Thoracic aorta (tissue), 2 donors: Measurements from ENCODE around the gene EEF1AKMT4. TPM values are rescaled to one million over a fixed set of nuclear protein-coding genes. Genes with fewer than 3 reads are reported as not detected.

Experiments used
- ATAC-seq: fragments of 150-250 bp; one replicate; pipeline ENCODE4 v1.8.0; 2017; ENCODE audit warnings: low read depth; ENCODE audit not compliant: insufficient number of reproducible peaks, low FRiP score
- DNase-seq: peaks from one replicate; pipeline ENCODE4 v3.0.0-alpha.2; 2020; ENCODE audit warnings: low spot score
- H3K27ac ChIP-seq, 2 donors: fragments of 200-600 bp; sonication (generic); 1 replicate in 1 of 2; 2 replicates in 1 of 2; pipeline ENCODE4 v1.5.1; 2016; ENCODE audit warnings: mild to moderate bottlenecking in 2 of 2, moderate library complexity in 2 of 2
- H3K27me3 ChIP-seq: fragments of 200-600 bp; sonication (generic); replicated peaks from 2 replicates; pipeline ENCODE4 v1.6.0; 2016; ENCODE audit warnings: mild to moderate bottlenecking; ENCODE audit not compliant: insufficient read depth
- H3K36me3 ChIP-seq: fragments of 200-600 bp; sonication (generic); one replicate; pipeline ENCODE4 v1.5.1; 2016
- H3K4me1 ChIP-seq, 2 donors: fragments of 200-600 bp; sonication (generic); 1 replicate in 1 of 2; 2 replicates in 1 of 2; pipeline versions ENCODE4 v1.5.1 to v1.6.0; 2016; ENCODE audit warnings: low read depth in 2 of 2, mild to moderate bottlenecking in 1 of 2; ENCODE audit not compliant: control insufficient read depth in 1 of 2
- H3K4me3 ChIP-seq: fragments of 200-600 bp; sonication (generic); 2 replicates; pipeline ENCODE4 v1.5.1; 2016; ENCODE audit warnings: mild to moderate bottlenecking
- H3K9me3 ChIP-seq: fragments of 200-600 bp; sonication (generic); 2 replicates; pipeline ENCODE4 v1.5.1; 2016
- total RNA-seq, 2 donors: library from RNA; depleted of rRNA; stranded (reverse); fragments of >200 nt; gene quantifications; one replicate each; pipeline versions ENCODE4 v1.1.0 to v1.2.3, GENCODE V29; 2016
- TF ChIP-seq, protein P1 (sequence below): fragments of 200-600 bp; sonication (generic); IDR thresholded peaks from one replicate; pipeline ENCODE4 v1.5.1; 2019; ENCODE audit warnings: antibody characterized with exemption

EEF1AKMT4 gene
- total RNA-seq, 2 donors from 2014 or later, result 3.8 to 4.0 TPM

DNA sequence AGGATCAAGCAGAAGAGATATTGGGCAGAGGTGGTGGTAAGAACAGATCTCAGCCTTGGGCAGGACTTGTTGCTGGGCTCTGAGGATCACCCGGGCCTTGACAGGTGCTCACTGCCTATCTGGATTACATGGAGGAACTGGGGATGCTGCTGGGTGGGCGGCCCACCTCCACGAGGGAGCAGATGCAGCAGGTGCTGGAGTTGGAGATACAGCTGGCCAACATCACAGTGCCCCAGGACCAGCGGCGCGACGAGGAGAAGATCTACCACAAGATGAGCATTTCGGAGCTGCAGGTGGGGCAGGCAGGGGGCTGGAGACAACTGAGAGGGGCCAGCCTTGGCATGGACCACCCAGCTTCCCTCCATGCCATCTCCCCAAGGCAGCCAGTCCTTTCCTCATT is 34.2 kb downstream of the EEF1AKMT4 start:
- TF ChIP-seq, protein P1, sequence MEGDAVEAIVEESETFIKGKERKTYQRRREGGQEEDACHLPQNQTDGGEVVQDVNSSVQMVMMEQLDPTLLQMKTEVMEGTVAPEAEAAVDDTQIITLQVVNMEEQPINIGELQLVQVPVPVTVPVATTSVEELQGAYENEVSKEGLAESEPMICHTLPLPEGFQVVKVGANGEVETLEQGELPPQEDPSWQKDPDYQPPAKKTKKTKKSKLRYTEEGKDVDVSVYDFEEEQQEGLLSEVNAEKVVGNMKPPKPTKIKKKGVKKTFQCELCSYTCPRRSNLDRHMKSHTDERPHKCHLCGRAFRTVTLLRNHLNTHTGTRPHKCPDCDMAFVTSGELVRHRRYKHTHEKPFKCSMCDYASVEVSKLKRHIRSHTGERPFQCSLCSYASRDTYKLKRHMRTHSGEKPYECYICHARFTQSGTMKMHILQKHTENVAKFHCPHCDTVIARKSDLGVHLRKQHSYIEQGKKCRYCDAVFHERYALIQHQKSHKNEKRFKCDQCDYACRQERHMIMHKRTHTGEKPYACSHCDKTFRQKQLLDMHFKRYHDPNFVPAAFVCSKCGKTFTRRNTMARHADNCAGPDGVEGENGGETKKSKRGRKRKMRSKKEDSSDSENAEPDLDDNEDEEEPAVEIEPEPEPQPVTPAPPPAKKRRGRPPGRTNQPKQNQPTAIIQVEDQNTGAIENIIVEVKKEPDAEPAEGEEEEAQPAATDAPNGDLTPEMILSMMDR, result no peak
- H3K27ac ChIP-seq, result no peak overlapping the region
- no peaks in the 10 kb centered on the region for H3K27me3 ChIP-seq
- no peaks in the 10 kb centered on the region for H3K4me1 ChIP-seq
- ATAC-seq (no peak), DNase-seq (no peak)
- no peaks in the 10 kb centered on the region for H3K36me3 ChIP-seq
- no peak overlapping the region for H3K4me3 ChIP-seq
- H3K9me3 ChIP-seq, result no peaks in the 10 kb centered on the region

DNA sequence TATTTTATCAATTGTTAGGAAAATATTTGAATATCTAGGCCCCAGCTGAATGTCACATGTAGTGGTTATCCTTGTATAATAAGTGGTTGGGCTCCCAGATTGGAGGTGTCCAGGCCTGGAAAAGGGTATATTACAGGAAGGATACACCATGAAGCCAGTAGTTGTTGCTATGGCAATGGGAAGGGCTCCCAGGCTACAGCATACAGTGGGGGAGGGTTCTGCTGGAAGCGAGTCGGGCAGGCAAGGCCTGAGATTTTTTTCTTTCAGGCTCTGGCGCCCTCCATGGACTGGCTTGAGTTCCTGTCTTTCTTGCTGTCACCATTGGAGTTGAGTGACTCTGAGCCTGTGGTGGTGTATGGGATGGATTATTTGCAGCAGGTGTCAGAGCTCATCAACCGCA is 35.2 kb downstream of the EEF1AKMT4 start:
- H3K36me3 ChIP-seq, result no peaks in the 10 kb centered on the region
- ATAC-seq (no peak), DNase-seq (no peak)
- H3K4me1 ChIP-seq, result no peaks in the 10 kb centered on the region
- TF ChIP-seq, protein P1, result no peak
- H3K4me3 ChIP-seq, result no peak overlapping the region
- H3K27me3 ChIP-seq, result no peaks in the 10 kb centered on the region
- no peaks in the 10 kb centered on the region for H3K9me3 ChIP-seq
- no peak overlapping the region for H3K27ac ChIP-seq

DNA sequence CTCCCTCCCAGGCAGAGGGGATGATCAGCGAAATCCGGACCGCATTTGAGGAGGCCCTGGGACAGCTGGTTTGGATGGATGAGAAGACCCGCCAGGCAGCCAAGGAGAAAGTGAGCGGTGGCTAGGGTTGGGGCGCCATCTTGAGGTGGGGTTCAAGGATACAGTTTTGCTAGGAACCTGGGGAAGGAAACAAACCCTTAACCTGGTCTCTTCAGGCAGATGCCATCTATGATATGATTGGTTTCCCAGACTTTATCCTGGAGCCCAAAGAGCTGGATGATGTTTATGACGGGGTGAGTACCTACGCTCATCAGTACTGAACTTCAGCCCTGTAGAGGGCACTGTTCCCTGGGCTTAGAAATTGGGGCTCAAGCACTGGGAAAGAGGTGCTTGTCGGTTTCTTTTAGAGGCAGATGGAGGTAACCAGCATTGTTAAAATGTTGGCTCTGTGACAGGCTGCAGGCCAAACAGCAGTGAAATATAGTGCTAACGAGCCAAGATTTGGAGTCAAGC is 40.0 kb downstream of the EEF1AKMT4 start:
- no peaks in the 10 kb centered on the region for H3K9me3 ChIP-seq
- H3K27ac ChIP-seq, result no peak overlapping the region
- TF ChIP-seq, protein P1, result peak; percentile 28
- no peaks in the 10 kb centered on the region for H3K36me3 ChIP-seq
- H3K4me3 ChIP-seq, result no peak overlapping the region
- peak; percentile 31 for ATAC-seq
- H3K4me1 ChIP-seq, result no peaks in the 10 kb centered on the region
- no peak for DNase-seq
- H3K27me3 ChIP-seq, result no peaks in the 10 kb centered on the region

DNA sequence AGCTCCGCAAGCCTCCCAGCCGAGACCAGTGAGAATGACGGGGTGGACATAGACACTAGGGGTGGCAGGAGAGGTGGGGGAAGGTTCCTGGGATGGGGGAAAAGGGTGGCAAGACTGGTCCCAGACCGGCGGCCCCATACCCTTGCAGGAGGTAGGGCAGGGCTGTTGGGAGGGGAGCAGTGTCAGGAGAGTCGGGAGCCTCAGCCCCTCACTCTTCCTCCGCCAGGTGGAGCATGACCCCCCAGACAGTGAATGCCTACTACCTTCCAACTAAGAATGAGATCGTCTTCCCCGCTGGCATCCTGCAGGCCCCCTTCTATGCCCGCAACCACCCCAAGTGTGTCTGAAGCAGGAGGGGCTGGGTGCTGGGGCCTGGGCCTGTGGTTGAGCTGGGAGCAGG is 40.9 kb downstream of the EEF1AKMT4 start:
- H3K9me3 ChIP-seq, result no peaks in the 10 kb centered on the region
- ATAC-seq (no peak), DNase-seq (no peak)
- no peaks in the 10 kb centered on the region for H3K27me3 ChIP-seq
- no peak overlapping the region for H3K27ac ChIP-seq
- H3K36me3 ChIP-seq, result no peaks in the 10 kb centered on the region
- TF ChIP-seq, protein P1, result no peak
- no peaks in the 10 kb centered on the region for H3K4me1 ChIP-seq
- no peak overlapping the region for H3K4me3 ChIP-seq

DNA sequence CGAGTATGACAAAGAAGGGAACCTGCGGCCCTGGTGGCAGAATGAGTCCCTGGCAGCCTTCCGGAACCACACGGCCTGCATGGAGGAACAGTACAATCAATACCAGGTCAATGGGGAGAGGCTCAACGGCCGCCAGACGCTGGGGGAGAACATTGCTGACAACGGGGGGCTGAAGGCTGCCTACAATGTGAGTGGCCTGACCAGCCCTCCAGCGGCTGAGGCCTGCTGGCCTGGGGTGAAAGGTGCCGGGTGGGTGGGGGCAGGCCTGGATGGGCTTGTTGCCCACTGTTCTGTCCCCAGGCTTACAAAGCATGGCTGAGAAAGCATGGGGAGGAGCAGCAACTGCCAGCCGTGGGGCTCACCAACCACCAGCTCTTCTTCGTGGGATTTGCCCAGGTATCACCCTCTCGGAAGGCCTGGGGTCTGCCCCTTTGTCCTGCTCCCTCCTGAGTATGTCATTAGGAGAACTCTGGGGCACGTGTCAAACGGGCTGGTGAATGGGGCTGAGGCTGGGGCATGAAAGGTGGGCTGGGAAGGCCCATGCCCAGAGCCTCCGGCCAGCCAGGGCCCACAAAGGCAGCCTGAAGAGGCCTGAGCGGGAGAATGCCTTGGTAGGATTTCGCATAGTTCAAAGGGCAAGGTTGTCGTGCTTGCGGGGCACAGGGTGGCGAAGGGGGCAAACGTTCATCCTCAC is 41.7 kb downstream of the EEF1AKMT4 start:
- no peak overlapping the region for H3K27ac ChIP-seq
- ATAC-seq, result no peak

More for the DNA sequence above, 41.7 kb downstream of the EEF1AKMT4 start:
- Histone ChIP-seq H3K4me3 (no peak overlapping the region), H3K4me1 (no peaks in the 10 kb centered on the region), H3K36me3 (no peaks in the 10 kb centered on the region), H3K27me3 (no peaks in the 10 kb centered on the region), H3K9me3 (no peaks in the 10 kb centered on the region)
- DNase-seq, result no peak
- TF ChIP-seq, protein P1, result no peak
